Thoracic aorta (tissue), 2 donors: ENCODE measurements around the gene PDSS2. TPM values are rescaled to one million over a fixed set of nuclear protein-coding genes. Genes with fewer than 3 reads are reported as not detected.
"Not testable (repeated sequence)": the region's sequence is repeated elsewhere in the genome, so short reads cannot be mapped to it uniquely, and the experiment has no call there.

Experiments
- ATAC-seq: fragments of 150-250 bp; one replicate; pipeline ENCODE4 v1.8.0; 2017; ENCODE audit warnings: low read depth; ENCODE audit not compliant: insufficient number of reproducible peaks, low FRiP score
- DNase-seq: peaks from one replicate; pipeline ENCODE4 v3.0.0-alpha.2; 2020; ENCODE audit warnings: low spot score
- H3K27ac ChIP-seq, 2 donors: fragments of 200-600 bp; sonication (generic); 1 replicate in 1 of 2; 2 replicates in 1 of 2; pipeline ENCODE4 v1.5.1; 2016; ENCODE audit warnings: mild to moderate bottlenecking in 2 of 2, moderate library complexity in 2 of 2
- H3K27me3 ChIP-seq: fragments of 200-600 bp; sonication (generic); replicated peaks from 2 replicates; pipeline ENCODE4 v1.6.0; 2016; ENCODE audit warnings: mild to moderate bottlenecking; ENCODE audit not compliant: insufficient read depth
- H3K36me3 ChIP-seq: fragments of 200-600 bp; sonication (generic); one replicate; pipeline ENCODE4 v1.5.1; 2016
- H3K4me1 ChIP-seq, 2 donors: fragments of 200-600 bp; sonication (generic); 1 replicate in 1 of 2; 2 replicates in 1 of 2; pipeline versions ENCODE4 v1.5.1 to v1.6.0; 2016; ENCODE audit warnings: low read depth in 2 of 2, mild to moderate bottlenecking in 1 of 2; ENCODE audit not compliant: control insufficient read depth in 1 of 2
- H3K4me3 ChIP-seq: fragments of 200-600 bp; sonication (generic); 2 replicates; pipeline ENCODE4 v1.5.1; 2016; ENCODE audit warnings: mild to moderate bottlenecking
- H3K9me3 ChIP-seq: fragments of 200-600 bp; sonication (generic); 2 replicates; pipeline ENCODE4 v1.5.1; 2016
- total RNA-seq, 2 donors: library from RNA; depleted of rRNA; stranded (reverse); fragments of >200 nt; gene quantifications; one replicate each; pipeline versions ENCODE4 v1.1.0 to v1.2.3, GENCODE V29; 2016
- TF ChIP-seq, protein P1 (sequence below): fragments of 200-600 bp; sonication (generic); IDR thresholded peaks from one replicate; pipeline ENCODE4 v1.5.1; 2019; ENCODE audit warnings: antibody characterized with exemption

PDSS2 gene
- total RNA-seq, 2 donors from 2014 or later, result 6.9 to 9.9 TPM

DNA sequence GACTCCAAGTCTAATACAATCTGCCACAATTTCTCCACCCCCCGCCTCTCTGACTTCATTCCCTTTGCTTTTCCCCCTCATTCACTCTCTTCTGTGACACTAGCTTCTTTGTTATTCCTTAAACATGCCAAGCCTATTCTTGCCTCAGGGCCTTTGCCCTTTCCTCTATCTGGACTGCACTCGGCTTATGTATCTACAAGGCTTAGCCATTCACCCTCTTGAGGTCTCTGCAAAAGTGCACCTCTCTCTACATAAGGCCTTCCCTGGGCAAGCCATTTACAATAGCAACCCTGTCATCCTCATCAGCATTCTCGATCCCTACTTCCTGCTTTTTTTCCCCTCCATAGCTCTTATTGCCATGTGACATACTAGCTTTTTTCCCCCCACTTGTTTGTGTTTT, 168.9 kb downstream of the PDSS2 start:
- TF ChIP-seq, protein P1, sequence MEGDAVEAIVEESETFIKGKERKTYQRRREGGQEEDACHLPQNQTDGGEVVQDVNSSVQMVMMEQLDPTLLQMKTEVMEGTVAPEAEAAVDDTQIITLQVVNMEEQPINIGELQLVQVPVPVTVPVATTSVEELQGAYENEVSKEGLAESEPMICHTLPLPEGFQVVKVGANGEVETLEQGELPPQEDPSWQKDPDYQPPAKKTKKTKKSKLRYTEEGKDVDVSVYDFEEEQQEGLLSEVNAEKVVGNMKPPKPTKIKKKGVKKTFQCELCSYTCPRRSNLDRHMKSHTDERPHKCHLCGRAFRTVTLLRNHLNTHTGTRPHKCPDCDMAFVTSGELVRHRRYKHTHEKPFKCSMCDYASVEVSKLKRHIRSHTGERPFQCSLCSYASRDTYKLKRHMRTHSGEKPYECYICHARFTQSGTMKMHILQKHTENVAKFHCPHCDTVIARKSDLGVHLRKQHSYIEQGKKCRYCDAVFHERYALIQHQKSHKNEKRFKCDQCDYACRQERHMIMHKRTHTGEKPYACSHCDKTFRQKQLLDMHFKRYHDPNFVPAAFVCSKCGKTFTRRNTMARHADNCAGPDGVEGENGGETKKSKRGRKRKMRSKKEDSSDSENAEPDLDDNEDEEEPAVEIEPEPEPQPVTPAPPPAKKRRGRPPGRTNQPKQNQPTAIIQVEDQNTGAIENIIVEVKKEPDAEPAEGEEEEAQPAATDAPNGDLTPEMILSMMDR, result no peak
- ATAC-seq (no peak), DNase-seq (no peak)
- Histone ChIP-seq H3K27ac (no peak overlapping the region), H3K4me3 (no peak overlapping the region), H3K4me1 (no peaks in the 10 kb centered on the region), H3K36me3 (no peaks in the 10 kb centered on the region), H3K9me3 (no peaks in the 10 kb centered on the region), H3K27me3 (no peaks in the 10 kb centered on the region)

DNA sequence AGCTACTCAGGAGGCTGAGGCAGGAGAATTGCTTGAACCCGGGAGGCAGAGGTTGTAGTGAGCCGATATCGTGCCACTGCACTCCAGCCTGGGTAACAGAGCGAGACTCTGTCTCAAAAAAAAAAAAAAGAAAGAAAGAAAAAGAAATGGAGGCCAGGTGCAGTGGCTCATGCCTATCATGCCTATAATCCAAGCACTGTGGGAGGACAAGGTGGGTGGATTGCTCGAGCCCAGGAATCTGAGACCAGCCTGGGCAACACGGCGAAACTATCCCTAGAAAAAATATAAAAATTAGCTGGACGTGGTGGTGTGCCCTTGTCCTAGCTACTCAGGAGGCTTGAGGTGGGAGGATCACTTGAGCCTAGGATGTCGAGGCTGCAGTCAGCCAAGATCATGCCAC, 170.1 kb downstream of the PDSS2 start:
- DNase-seq, H3K9me3 ChIP-seq, ATAC-seq, H3K4me3 ChIP-seq, H3K36me3 ChIP-seq, H3K4me1 ChIP-seq, H3K27ac ChIP-seq, H3K27me3 ChIP-seq: not testable (repeated sequence)

DNA sequence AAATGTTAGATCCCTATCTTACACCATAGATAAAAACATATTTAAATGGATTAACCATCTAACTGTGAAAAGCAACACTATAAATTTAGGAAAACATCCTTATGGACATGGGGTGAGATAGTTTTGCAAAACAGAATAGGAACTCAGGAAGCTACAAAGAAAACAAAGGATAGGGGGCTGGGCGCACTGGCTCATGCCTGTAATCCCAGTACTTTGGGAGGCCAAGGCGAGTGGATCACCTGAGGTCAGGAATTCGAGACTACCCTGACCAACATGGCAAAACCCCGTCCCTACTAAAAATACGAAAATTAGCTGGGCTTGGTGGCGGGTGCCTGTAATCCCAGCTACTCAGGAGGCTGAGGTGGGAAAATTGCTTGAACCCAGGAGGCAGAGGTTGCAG, 173.7 kb downstream of the PDSS2 start:
- H3K27ac ChIP-seq, H3K4me1 ChIP-seq, H3K27me3 ChIP-seq, H3K36me3 ChIP-seq, H3K4me3 ChIP-seq, DNase-seq, H3K9me3 ChIP-seq, ATAC-seq: not testable (repeated sequence)

DNA sequence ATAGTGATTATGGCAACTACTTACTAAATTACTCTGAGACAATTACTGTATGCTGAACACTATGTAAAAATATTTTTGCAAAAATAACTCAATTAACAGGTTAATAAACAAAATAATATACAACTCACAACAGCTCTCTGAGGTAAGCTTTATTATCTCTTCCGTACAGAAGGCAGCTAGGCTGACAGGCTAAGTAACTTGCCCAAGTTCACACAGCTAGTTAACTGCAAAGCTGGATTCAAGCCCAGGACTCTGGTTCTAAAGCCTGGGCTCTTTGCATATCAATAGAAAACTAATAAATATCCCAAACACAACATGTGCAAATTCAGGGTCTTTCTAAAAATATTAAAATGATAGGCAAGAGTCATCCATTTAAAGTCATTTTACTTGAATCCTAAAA, 174.6 kb downstream of the PDSS2 start:
- no peak for DNase-seq
- TF ChIP-seq, protein P1, result no peak
- ATAC-seq, result no peak

DNA sequence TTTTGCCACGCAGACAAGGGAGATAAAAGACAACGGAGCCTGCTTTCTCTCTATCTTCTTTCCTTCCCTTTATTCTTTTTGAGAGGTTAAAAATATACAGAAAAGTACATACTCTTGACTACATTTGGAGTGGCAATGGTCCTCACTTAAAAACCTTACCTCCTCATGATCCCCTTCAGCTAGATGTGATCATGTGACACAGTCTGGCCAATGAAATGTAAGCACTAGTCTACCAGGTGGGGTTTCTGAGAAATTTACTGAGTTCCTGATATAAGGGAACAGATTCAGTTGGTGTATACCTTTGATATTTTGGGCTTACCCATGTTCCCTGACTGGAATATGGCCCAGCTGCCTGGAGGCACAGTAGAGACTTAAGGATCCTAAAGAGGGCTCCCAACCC, 178.6 kb downstream of the PDSS2 start:
- H3K36me3 ChIP-seq, result no peaks in the 10 kb centered on the region
- no peaks in the 10 kb centered on the region for H3K9me3 ChIP-seq
- TF ChIP-seq, protein P1, result no peak
- DNase-seq (no peak), ATAC-seq (no peak)
- no peak overlapping the region for H3K27ac ChIP-seq
- no peaks in the 10 kb centered on the region for H3K27me3 ChIP-seq
- no peaks in the 10 kb centered on the region for H3K4me1 ChIP-seq
- no peak overlapping the region for H3K4me3 ChIP-seq

More for the DNA sequence above, 174.6 kb downstream of the PDSS2 start:
- H3K4me1 ChIP-seq, result no peaks in the 10 kb centered on the region
- H3K27me3 ChIP-seq, result no peaks in the 10 kb centered on the region
- no peak overlapping the region for H3K27ac ChIP-seq
- no peaks in the 10 kb centered on the region for H3K9me3 ChIP-seq
- H3K36me3 ChIP-seq, result no peaks in the 10 kb centered on the region
- H3K4me3 ChIP-seq, result no peak overlapping the region

DNA sequence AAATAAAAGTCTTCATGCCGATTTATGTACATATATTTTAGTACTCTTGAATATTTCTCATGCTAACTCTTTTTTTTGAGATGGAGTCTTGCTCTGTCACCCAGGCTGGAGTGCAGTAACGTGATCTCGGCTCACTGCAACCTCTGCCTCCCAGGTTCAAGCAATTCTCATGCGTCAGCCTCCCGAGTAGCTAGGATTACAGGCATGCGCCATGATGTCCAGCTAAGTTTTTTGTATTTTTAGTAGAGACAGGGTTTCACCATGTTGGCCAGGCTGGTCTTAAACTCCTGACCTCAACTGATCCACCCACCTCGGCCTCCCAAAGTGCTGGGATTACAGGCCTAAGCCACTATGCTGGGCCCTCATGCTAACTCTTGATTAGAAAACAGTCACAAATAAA, 179.4 kb downstream of the PDSS2 start:
- H3K4me1 ChIP-seq, H3K36me3 ChIP-seq, H3K27ac ChIP-seq, ATAC-seq, DNase-seq, H3K4me3 ChIP-seq, H3K27me3 ChIP-seq, H3K9me3 ChIP-seq: not testable (repeated sequence)

DNA sequence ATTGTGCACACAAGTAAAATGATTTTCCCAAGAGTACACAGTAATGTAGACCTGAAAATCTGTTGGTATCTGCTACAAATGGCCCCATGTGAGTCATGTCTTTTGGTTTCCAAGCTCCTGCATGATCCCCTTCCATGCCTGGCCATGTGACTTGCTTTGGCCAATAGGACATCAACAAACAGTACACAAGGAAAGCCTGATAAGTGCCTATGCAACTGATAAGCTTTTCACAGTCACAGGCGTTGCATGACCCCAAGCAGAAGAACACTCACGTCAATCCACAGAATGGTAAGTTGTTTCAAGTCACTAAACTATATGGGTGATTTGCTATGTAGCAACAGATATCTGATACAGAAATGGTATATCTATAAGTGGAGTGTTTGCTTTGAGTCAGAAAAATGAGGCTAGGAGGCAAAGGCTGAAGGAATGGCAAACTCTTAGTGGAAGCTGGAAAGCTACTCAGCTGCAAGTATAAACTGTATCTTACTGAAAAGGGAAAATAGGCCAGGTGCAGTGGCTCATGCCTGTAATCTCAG, 184.0 kb downstream of the PDSS2 start:
- H3K36me3 ChIP-seq, result no peaks in the 10 kb centered on the region
- H3K27me3 ChIP-seq, result no peaks in the 10 kb centered on the region
- TF ChIP-seq, protein P1, result no peak
- H3K4me3 ChIP-seq, result no peak overlapping the region
- no peak overlapping the region for H3K27ac ChIP-seq
- no peak for ATAC-seq
- no peak for DNase-seq
- no peaks in the 10 kb centered on the region for H3K9me3 ChIP-seq
- H3K4me1 ChIP-seq, result no peaks in the 10 kb centered on the region
